Stimulated activated CD8-positive, alpha-beta memory T cell treated with anti-CD3 and anti-CD28 coated beads, Interleukin-4, amount 100 ng/mL, for 48 hours (primary cell): ENCODE results near the gene BPIFB1.

ENCODE experiments used
- DNase-seq: peaks from one replicate; pipeline ENCODE4 v3.0.0-alpha.2; 2020

BPIFB1 gene

GRCh38 chr20:33273117-33273851 lies 9.7 kb upstream of the BPIFB1 start:
- DNase-seq: no peak

- DNase-seq: no peak
Observed at GRCh38 chr20:33275215-33275614, 7.8 kb upstream of the BPIFB1 start.

GRCh38 chr20:33275871-33276270 lies 7.1 kb upstream of the BPIFB1 start:
- DNase-seq: no peak

- no peak for DNase-seq
Observed at GRCh38 chr20:33276303-33277113, 6.5 kb upstream of the BPIFB1 start.

GRCh38 chr20:33277471-33278441 lies 5.3 kb upstream of the BPIFB1 start:
- DNase-seq: no peak

- DNase-seq: no peak
Observed at GRCh38 chr20:33278700-33279099, 4.3 kb upstream of the BPIFB1 start.

GRCh38 chr20:33279261-33279910 lies 3.6 kb upstream of the BPIFB1 start:
- no peak for DNase-seq

GRCh38 chr20:33280000-33280680 lies 2.9 kb upstream of the BPIFB1 start:
- no peak for DNase-seq

- DNase-seq: no peak
Observed at GRCh38 chr20:33280775-33281174, 2.2 kb upstream of the BPIFB1 start.

GRCh38 chr20:33281550-33282146 lies 1.4 kb upstream of the BPIFB1 start:
- DNase-seq: no peak

GRCh38 chr20:33282196-33282934 lies 649 bp upstream of the BPIFB1 start:
- DNase-seq: no peak

GRCh38 chr20:33284284-33284683 lies 1.3 kb downstream of the BPIFB1 start:
- DNase-seq: no peak

GRCh38 chr20:33284937-33285336 lies 1.9 kb downstream of the BPIFB1 start:
- DNase-seq: no peak

- DNase-seq: no peak
Observed at GRCh38 chr20:33285861-33286495, 3.0 kb downstream of the BPIFB1 start.

GRCh38 chr20:33287884-33288283 lies 4.9 kb downstream of the BPIFB1 start:
- no peak for DNase-seq

GRCh38 chr20:33290852-33291251 lies 7.8 kb downstream of the BPIFB1 start:
- no peak for DNase-seq

- no peak for DNase-seq
Observed at GRCh38 chr20:33291416-33291815, 8.4 kb downstream of the BPIFB1 start.

GRCh38 chr20:33291830-33292355 lies 8.9 kb downstream of the BPIFB1 start:
- DNase-seq: peak; percentile 86

GRCh38 chr20:33296206-33296605 lies 13.2 kb downstream of the BPIFB1 start:
- no peak for DNase-seq

- DNase-seq: no peak
Observed at GRCh38 chr20:33298391-33298790, 15.4 kb downstream of the BPIFB1 start.
